ENCODE results near the gene STAT2. TPM values are rescaled to one million over a fixed set of nuclear protein-coding genes. Genes with fewer than 3 reads are reported as not detected.

STAT2 gene
- total and polyA plus RNA-seq, 10 of the 15 experiments (the other 5 are each of a cell fraction or from before 2014, with no cell fraction given): 16.9 to 106 (median 77.9) TPM

- Histone ChIP-seq H3K4me1 (ENCODE audit: control insufficient read depth, insufficient read depth, low read length) (no peaks in the 10 kb centered on the region), H2AFZ (ENCODE audit: control insufficient read depth, low read depth, low read length) (no peak overlapping the region), H3K27me3 (replicated peaks in 1 of 2; ENCODE audit: control insufficient read depth in 2 of 2, insufficient read depth in 2 of 2, low read length in 1 of 2) (no peaks in the 10 kb centered on the region), H4K20me1 (ENCODE audit: control insufficient read depth, insufficient read depth) (no peaks in the 10 kb centered on the region), H3K27ac (ENCODE audit: control insufficient read depth, insufficient read depth) (no peak overlapping the region), H3K79me2 (ENCODE audit: control insufficient read depth, insufficient read depth, low read length) (no peaks in the 10 kb centered on the region), H3K9me3 (replicated peaks; ENCODE audit: control insufficient read depth, insufficient read depth, low read length) (no peaks in the 10 kb centered on the region; the same call in 2 of the 3 replicates), H3K36me3 (ENCODE audit: control insufficient read depth in 2 of 2, insufficient read depth in 2 of 2, low read length in 1 of 2) (no peaks in the 10 kb centered on the region), H3K9ac (ENCODE audit: control insufficient read depth, insufficient read depth, low read length) (no peak overlapping the region), H3K4me3 (no peak overlapping the region), H3K4me2 (ENCODE audit: control insufficient read depth, insufficient read depth) (no peak overlapping the region)
- DNase-seq (ENCODE audit: low read depth, low spot score) (no peak), FAIRE-seq (no peak), ATAC-seq (no peak)
- WGBS (ENCODE audit: insufficient coverage, insufficient replicate concordance, low lambda C conversion rate, missing lambda C conversion rate): 90% methylated on average over 5 of the region's 5 CpGs
- TF ChIP-seq SRF (IDR thresholded peaks at IDR 0.05; ENCODE audit: low read depth in 2 of 2, low read length in 2 of 2) (no peak), WRNIP1 (IDR thresholded peaks at IDR 0.05; ENCODE audit: borderline replicate concordance, low read depth, low read length) (no peak), BRCA1 (IDR thresholded peaks at IDR 0.05; ENCODE audit: low read depth, low read length) (no peak), BCLAF1 (IDR thresholded peaks at IDR 0.05) (no peak), CBX3 (IDR thresholded peaks at IDR 0.05; ENCODE audit: borderline replicate concordance, low read depth) (no peak), HCFC1 (IDR thresholded peaks at IDR 0.05; ENCODE audit: low read length) (no peak), LARP7 (IDR thresholded peaks at IDR 0.05) (no peak)
- no TSS peak for BruUV-seq (replicated peaks)
- intact Hi-C loops (cut with micrococcal nuclease; ENCODE audit: unreplicated experiment) (no loop called here), in situ Hi-C loops (cut with MboI) (no loop called here)
- CTCF ChIA-PET: interaction anchor here (0.9 kb wide), 1 partner anchor 11 kb away, joined by 3 read pairs; no protein-coding TSS in a partner anchor
- RAD21 ChIA-PET (ENCODE audit: unreplicated experiment): interaction anchor here (0.8 kb wide), 2 partner anchors 51 to 75 kb away, joined by 3 read pairs; partner anchors contain the start of gene IL23A
- POLR2A ChIA-PET: interaction anchor here (0.6 to 1.2 kb wide), 2 partner anchors 16 to 112 kb away, joined by 3 to 4 read pairs; no protein-coding TSS in a partner anchor
- SMC1A ChIA-PET (ENCODE audit: uncharacterized antibody, unreplicated experiment): interaction anchor here (0.6 to 1.1 kb wide), 3 partner anchors 13 to 48 kb away, joined by 3 to 4 read pairs (median 3); no protein-coding TSS in a partner anchor
Measured at GRCh38 chr12:56389412-56389811, 29.5 kb upstream of the STAT2 start.

All from GM12878 (cell line).